HK-2 (cell line): Measurements from ENCODE around the gene CXXC5.
A peak's percentile ranks its signal among the peaks of the same experiment; 100 is the strongest.

Experiments
- DNase-seq: peaks from one replicate; pipeline ENCODE4 v3.0.0-alpha.2; 2018; ENCODE audit not compliant: unreplicated experiment

CXXC5 gene

GRCh38 chr5:139664727-139665351, 16.7 kb downstream of the CXXC5 start:
- DNase-seq, result no peak

- no peak for DNase-seq
Measured at GRCh38 chr5:139665626-139666025, 17.5 kb downstream of the CXXC5 start.

GRCh38 chr5:139666551-139666950, 18.4 kb downstream of the CXXC5 start:
- no peak for DNase-seq

GRCh38 chr5:139667001-139667729, 19.0 kb downstream of the CXXC5 start:
- DNase-seq, result no peak

GRCh38 chr5:139667730-139668063, 19.5 kb downstream of the CXXC5 start:
- DNase-seq, result no peak

- no peak for DNase-seq
Measured at GRCh38 chr5:139668064-139668880, 20.1 kb downstream of the CXXC5 start.

- no peak for DNase-seq
Measured at GRCh38 chr5:139668924-139669661, 20.9 kb downstream of the CXXC5 start.

- DNase-seq, result no peak
Measured at GRCh38 chr5:139669662-139670368, 21.7 kb downstream of the CXXC5 start.

- DNase-seq, result no peak
Measured at GRCh38 chr5:139670369-139671095, 22.4 kb downstream of the CXXC5 start.

- peak; percentile 50 for DNase-seq
Measured at GRCh38 chr5:139671096-139671841, 23.1 kb downstream of the CXXC5 start.

GRCh38 chr5:139675213-139675612, 27.1 kb downstream of the CXXC5 start:
- DNase-seq, result no peak

- DNase-seq, result no peak
Measured at GRCh38 chr5:139675825-139676224, 27.7 kb downstream of the CXXC5 start.

GRCh38 chr5:139676406-139676805, 28.3 kb downstream of the CXXC5 start:
- no peak for DNase-seq

- no peak for DNase-seq
Measured at GRCh38 chr5:139676951-139677735, 29.0 kb downstream of the CXXC5 start.

GRCh38 chr5:139677736-139678613, 29.8 kb downstream of the CXXC5 start:
- no peak for DNase-seq

- DNase-seq, result no peak
Measured at GRCh38 chr5:139678751-139679750, 30.9 kb downstream of the CXXC5 start.
